Body of pancreas (tissue), 4 donors: ENCODE measurements around the gene SYMPK.

Experiments used
- CTCF ChIP-seq, 7 experiments: fragments of 450-650 bp in 4 of 7; fragments of 200-600 bp in 3 of 7; sonication (generic) in 3 of 7; IDR thresholded peaks; one replicate each; pipeline ENCODE4 v1.5.1; 2016 to 2019; ENCODE audit warnings: antibody characterized with exemption in 7 of 7
- POLR2A ChIP-seq, 3 donors: fragments of 450-650 bp; IDR thresholded peaks; one replicate each; pipeline ENCODE4 v1.6.1; 2016; ENCODE audit warnings: antibody characterized with exemption in 3 of 3, mild to moderate bottlenecking in 2 of 3

- TF ChIP-seq CTCF (IDR thresholded peaks at IDR 0.05) (no peak), POLR2A (IDR thresholded peaks at IDR 0.05) (no peak)
Observed at GRCh38 chr19:45780146-45780447, 82.8 kb downstream of the SYMPK start.
